ENCODE measurements around the gene RGL1.

DNA sequence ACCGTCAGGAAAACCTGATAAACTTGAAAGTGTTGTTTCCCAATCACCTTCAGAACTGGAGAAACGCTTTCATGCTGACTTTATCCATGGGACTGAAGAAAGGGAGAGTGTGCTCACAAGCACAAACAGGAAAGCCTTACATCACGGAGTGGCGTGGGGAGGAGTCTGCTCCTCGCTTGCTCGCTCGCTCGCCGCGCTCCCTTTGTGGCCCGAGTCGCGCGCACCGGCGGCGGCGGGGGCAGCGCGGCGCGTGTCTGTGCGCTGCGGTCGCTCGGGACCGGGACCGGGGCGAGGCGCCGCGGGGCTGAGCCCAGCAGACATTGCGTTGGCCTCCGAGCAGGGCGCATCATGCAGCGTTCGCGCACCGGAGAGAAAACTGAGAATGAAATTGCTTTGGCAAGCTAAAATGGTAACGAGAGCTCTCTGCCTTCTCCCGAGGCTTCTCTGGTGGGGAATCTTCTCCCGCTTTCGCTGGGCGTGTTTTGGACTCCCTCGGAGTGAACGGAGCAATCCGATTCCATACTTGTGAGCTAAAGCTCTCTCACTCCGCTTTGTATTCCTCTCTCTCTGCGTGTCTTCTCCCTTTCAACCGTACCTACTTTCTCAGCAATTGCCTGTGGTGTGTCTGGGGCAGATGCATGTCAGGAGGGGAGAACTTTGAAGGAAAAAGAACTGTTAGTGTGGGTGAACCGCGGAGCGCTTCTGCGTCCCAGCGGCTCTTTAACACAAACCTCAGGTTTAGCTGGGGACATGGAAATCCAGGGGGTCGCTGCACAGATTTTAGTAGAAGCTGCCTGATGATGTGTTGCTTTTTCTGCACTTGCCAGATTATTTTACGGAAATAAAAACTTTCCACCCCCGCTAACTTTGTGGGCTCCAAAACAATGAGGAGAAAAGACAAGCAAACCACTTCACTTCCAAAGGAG, at the start of gene RGL1:
- TF ChIP-seq EP300 (IDR thresholded peaks at IDR 0.05) (no peak), POLR2AphosphoS5 (IDR thresholded peaks at IDR 0.05) (peak; percentile 62 to 87 (median 84))
- TF ChIP-seq, protein P1, sequence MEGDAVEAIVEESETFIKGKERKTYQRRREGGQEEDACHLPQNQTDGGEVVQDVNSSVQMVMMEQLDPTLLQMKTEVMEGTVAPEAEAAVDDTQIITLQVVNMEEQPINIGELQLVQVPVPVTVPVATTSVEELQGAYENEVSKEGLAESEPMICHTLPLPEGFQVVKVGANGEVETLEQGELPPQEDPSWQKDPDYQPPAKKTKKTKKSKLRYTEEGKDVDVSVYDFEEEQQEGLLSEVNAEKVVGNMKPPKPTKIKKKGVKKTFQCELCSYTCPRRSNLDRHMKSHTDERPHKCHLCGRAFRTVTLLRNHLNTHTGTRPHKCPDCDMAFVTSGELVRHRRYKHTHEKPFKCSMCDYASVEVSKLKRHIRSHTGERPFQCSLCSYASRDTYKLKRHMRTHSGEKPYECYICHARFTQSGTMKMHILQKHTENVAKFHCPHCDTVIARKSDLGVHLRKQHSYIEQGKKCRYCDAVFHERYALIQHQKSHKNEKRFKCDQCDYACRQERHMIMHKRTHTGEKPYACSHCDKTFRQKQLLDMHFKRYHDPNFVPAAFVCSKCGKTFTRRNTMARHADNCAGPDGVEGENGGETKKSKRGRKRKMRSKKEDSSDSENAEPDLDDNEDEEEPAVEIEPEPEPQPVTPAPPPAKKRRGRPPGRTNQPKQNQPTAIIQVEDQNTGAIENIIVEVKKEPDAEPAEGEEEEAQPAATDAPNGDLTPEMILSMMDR (IDR thresholded peaks at IDR 0.05), result no peak

Data from sigmoid colon (tissue), 4 donors.